ENCODE measurements around the gene ZNF507.

ZNF507 gene

DNA sequence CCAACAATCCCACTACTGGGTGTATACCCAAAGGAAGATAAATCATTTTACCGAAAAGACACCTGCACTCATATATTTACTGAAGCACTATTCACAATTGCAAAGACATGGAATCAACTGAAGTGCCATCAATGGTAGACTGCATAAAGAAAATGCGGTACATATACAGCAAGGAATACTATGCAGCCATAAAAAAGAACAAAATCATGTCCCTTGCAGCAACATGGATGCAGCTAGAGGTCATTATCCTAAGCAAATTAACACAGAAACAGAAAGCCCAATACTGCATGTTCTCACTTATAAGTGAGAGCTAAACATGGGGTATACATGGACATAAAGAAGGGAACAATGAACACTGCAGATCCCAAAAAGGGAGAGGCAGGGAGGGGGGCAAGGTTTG, 2.7 kb upstream of the ZNF507 start:
- H3K4me3 Mint-ChIP-seq: no peak overlapping the region
- H3K4me1 Mint-ChIP-seq: peaks cover 15% of the 10 kb centered on the region
- no peaks in the 10 kb centered on the region for H3K27me3 Mint-ChIP-seq (ENCODE audit: low read depth, poor library complexity)
- peaks cover 5% of the 10 kb centered on the region for H3K9me3 Mint-ChIP-seq
- H3K36me3 Mint-ChIP-seq (ENCODE audit: low read depth): no peaks in the 10 kb centered on the region
- DNase-seq: no peak
- H3K27ac Mint-ChIP-seq: no peak overlapping the region
- TF ChIP-seq, protein P1, sequence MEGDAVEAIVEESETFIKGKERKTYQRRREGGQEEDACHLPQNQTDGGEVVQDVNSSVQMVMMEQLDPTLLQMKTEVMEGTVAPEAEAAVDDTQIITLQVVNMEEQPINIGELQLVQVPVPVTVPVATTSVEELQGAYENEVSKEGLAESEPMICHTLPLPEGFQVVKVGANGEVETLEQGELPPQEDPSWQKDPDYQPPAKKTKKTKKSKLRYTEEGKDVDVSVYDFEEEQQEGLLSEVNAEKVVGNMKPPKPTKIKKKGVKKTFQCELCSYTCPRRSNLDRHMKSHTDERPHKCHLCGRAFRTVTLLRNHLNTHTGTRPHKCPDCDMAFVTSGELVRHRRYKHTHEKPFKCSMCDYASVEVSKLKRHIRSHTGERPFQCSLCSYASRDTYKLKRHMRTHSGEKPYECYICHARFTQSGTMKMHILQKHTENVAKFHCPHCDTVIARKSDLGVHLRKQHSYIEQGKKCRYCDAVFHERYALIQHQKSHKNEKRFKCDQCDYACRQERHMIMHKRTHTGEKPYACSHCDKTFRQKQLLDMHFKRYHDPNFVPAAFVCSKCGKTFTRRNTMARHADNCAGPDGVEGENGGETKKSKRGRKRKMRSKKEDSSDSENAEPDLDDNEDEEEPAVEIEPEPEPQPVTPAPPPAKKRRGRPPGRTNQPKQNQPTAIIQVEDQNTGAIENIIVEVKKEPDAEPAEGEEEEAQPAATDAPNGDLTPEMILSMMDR (IDR thresholded peaks at IDR 0.05): no peak

DNA sequence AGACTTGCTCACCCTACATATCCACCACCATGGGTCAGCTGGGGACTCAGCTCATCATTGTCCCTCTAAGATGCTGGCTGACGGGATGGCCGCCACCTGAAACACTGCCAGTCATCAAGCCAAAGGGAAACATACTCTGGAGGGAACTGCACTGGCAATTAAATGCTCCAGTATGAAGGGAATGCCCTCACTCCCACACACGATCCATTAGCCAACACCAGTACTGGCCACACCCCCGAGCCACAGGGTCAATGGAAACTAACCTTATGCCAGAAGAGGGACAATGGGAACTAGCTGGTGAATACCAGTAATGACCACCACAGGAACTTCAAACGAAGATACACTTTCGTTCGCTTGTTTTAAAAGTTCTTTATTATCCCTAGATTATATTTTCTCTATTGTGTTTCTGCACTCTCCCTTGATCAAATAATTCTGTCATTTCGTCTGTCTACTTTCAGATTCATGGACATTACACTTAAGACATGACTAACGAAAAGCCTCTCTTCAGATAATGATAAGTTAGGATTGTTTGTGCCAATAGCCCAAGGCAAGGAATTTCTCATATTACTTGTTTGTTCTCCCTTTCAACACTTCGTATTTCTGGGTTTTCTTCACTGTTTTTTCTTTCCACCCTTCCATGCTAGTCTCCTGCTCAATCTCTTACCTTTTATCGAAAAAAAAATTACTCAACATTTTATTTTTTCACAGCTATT, 1.7 kb upstream of the ZNF507 start:
- Mint-ChIP-seq H3K4me1 (peaks cover 16% of the 10 kb centered on the region), H3K27ac (no peak overlapping the region), H3K4me3 (no peak overlapping the region), H3K9me3 (peaks cover 5% of the 10 kb centered on the region), H3K27me3 (ENCODE audit: low read depth, poor library complexity) (no peaks in the 10 kb centered on the region), H3K36me3 (ENCODE audit: low read depth) (peaks cover 4% of the 10 kb centered on the region)
- TF ChIP-seq, protein P1 (IDR thresholded peaks at IDR 0.05): no peak
- peak; percentile 13 for DNase-seq

DNA sequence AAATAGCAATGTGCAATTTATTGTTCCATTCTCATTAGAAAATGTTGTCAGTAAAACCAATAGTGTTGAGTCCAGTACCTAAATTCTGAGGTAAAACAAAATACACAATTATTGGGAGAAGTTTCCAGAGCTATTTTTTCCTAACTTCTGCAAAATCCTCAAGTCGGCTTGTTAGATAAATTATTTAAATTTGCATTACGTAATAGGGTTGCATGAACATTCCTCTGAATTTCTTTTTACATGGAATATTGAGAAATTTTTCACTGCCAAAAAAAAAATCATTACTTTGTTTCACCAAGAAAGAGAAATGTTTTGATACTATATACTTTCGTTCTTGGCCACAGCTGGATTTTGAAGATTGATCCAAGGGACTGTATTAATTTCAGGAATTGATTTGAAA, 1.5 kb downstream of the ZNF507 start:
- peaks cover 41% of the 10 kb centered on the region for H3K4me1 Mint-ChIP-seq
- peak overlapping the region; percentile 99 for H3K4me3 Mint-ChIP-seq
- no peak overlapping the region for H3K27ac Mint-ChIP-seq
- no peaks in the 10 kb centered on the region for H3K27me3 Mint-ChIP-seq (ENCODE audit: low read depth, poor library complexity)
- TF ChIP-seq, protein P1 (IDR thresholded peaks at IDR 0.05): no peak
- peaks cover 31% of the 10 kb centered on the region for H3K36me3 Mint-ChIP-seq (ENCODE audit: low read depth)
- peaks cover 5% of the 10 kb centered on the region for H3K9me3 Mint-ChIP-seq
- DNase-seq: no peak

DNA sequence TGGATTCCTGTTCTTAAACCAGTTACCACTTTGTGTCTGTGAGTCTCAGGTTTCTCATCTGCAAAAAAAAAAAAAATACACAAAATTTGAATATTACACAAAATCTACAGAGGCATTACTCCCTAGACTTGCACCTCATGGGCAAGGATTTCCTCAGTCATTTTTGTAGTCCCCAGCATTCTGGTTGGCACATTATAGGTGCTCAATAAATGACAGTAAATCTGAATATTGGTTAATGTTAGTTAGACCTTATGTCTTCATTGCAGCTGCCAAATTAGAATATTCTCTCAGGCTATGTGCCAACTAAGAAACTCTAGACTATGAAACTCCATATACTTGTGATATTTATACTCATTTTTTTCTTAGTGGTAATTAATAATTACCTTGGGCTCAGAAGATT, 2.2 kb downstream of the ZNF507 start:
- TF ChIP-seq, protein P1 (IDR thresholded peaks at IDR 0.05): no peak
- no peaks in the 10 kb centered on the region for H3K27me3 Mint-ChIP-seq (ENCODE audit: low read depth, poor library complexity)
- H3K4me3 Mint-ChIP-seq: peak overlapping the region; percentile 99
- H3K9me3 Mint-ChIP-seq: peaks cover 5% of the 10 kb centered on the region
- peaks cover 41% of the 10 kb centered on the region for H3K4me1 Mint-ChIP-seq
- H3K36me3 Mint-ChIP-seq (ENCODE audit: low read depth): peaks cover 38% of the 10 kb centered on the region
- no peak overlapping the region for H3K27ac Mint-ChIP-seq
- no peak for DNase-seq

DNA sequence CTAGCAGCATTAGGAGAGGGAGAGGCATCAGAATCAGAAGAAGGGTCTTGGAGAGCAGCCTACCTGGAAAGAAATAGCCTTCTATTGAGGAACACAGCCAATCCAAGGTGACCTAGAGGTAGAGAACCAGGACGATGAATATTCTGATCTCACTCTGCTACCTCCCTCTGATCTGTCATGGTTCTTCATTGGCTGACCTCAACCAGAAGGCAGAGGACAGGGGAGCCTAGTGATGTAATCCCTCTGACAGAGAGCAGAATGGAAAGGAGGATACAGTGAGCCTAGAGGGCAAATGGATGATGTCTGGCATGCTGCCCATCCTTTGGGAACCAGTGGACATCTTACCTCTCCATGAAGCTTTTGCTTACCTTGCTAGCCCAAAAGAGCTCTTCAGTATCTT, 3.6 kb downstream of the ZNF507 start:
- Mint-ChIP-seq H3K27me3 (ENCODE audit: low read depth, poor library complexity) (no peaks in the 10 kb centered on the region), H3K4me1 (peaks cover 41% of the 10 kb centered on the region), H3K9me3 (peaks cover 5% of the 10 kb centered on the region), H3K27ac (no peak overlapping the region), H3K4me3 (no peak overlapping the region), H3K36me3 (ENCODE audit: low read depth) (peaks cover 52% of the 10 kb centered on the region)
- TF ChIP-seq, protein P1 (IDR thresholded peaks at IDR 0.05): no peak
- no peak for DNase-seq
